ENCODE measurements around the gene BCL2L14. TPM values are rescaled to one million over a fixed set of nuclear protein-coding genes. Genes with fewer than 3 reads are reported as not detected.

Gene BCL2L14
- total RNA-seq, 2 experiments from 2014 or later, result 0.28 to 0.38 TPM

GRCh38 chr12:12024911-12025682 lies 45.6 kb upstream of the BCL2L14 start:
- peaks cover 0 to 9% of the 10 kb centered on the region in 2 experiments for H3K9me3 ChIP-seq (ENCODE audit: control insufficient read depth in 1 of 2, insufficient read depth in 1 of 2, low read length in 2 of 2)
- TF ChIP-seq CTCF (IDR thresholded peaks at IDR 0.05), result no peak
- ChIA-PET CTCF (interaction anchor here (1.8 kb wide), 1 partner anchor 444 kb away, joined by 3 read pairs; no protein-coding TSS in a partner anchor), POLR2A (interaction anchor here (0.6 to 1.9 kb wide), 4 partner anchors 12 to 304 kb away, joined by 3 to 13 read pairs (median 3); no protein-coding TSS in a partner anchor)
- ATAC-seq (ENCODE audit: poor library complexity) (peak; percentile 91), DNase-seq (peak in 9 of 14 experiments; percentile 25 to 76 (median 42))
- Mint-ChIP-seq H3K4me3 (no peak overlapping the region), H3K27me3 (no peaks in the 10 kb centered on the region), H3K4me1 (ENCODE audit: low read depth) (peaks cover 35% of the 10 kb centered on the region), H3K36me3 (ENCODE audit: low read depth) (no peaks in the 10 kb centered on the region), H3K9me3 (peaks cover 6% of the 10 kb centered on the region), H3K27ac (peak overlapping the region; percentile 68)
- H3K4me1 ChIP-seq (ENCODE audit: insufficient read depth, low read length), result peaks cover 25% of the 10 kb centered on the region
- H3K4me3 ChIP-seq (ENCODE audit: low read length), result no peak overlapping the region
- no peaks in the 10 kb centered on the region for H3K27me3 ChIP-seq (ENCODE audit: control insufficient read depth in 1 of 2, insufficient read depth in 2 of 2, low read length in 2 of 2)
- H3K27ac ChIP-seq (ENCODE audit: low read depth in 1 of 2, low read length in 2 of 2), result peak overlapping the region in 1 of 2 donors; percentile 47
- no peaks in the 10 kb centered on the region for H3K36me3 ChIP-seq (ENCODE audit: insufficient read depth, low read length)
- intact Hi-C loops (cut with DNase I, micrococcal nuclease), result no loop called here

GRCh38 chr12:12025799-12026386 lies 44.8 kb upstream of the BCL2L14 start:
- Mint-ChIP-seq H3K4me1 (ENCODE audit: low read depth) (peaks cover 35% of the 10 kb centered on the region), H3K4me3 (no peak overlapping the region), H3K36me3 (ENCODE audit: low read depth) (no peaks in the 10 kb centered on the region), H3K27me3 (no peaks in the 10 kb centered on the region), H3K9me3 (peaks cover 6% of the 10 kb centered on the region), H3K27ac (peak overlapping the region; percentile 68)
- peaks cover 0 to 9% of the 10 kb centered on the region in 2 experiments for H3K9me3 ChIP-seq (ENCODE audit: control insufficient read depth in 1 of 2, insufficient read depth in 1 of 2, low read length in 2 of 2)
- H3K27ac ChIP-seq (ENCODE audit: low read depth in 1 of 2, low read length in 2 of 2), result no peak overlapping the region
- H3K27me3 ChIP-seq (ENCODE audit: control insufficient read depth in 1 of 2, insufficient read depth in 2 of 2, low read length in 2 of 2), result no peaks in the 10 kb centered on the region
- ChIA-PET POLR2A (interaction anchor here (0.6 to 1.9 kb wide), 4 partner anchors 13 to 680 kb away, joined by 3 to 13 read pairs (median 3); no protein-coding TSS in a partner anchor), CTCF (interaction anchor here (1.8 kb wide), 1 partner anchor 445 kb away, joined by 3 read pairs; no protein-coding TSS in a partner anchor)
- TF ChIP-seq CTCF (IDR thresholded peaks at IDR 0.05), result no peak
- intact Hi-C loops (cut with DNase I, micrococcal nuclease), result no loop called here
- no peaks in the 10 kb centered on the region for H3K36me3 ChIP-seq (ENCODE audit: insufficient read depth, low read length)
- H3K4me3 ChIP-seq (ENCODE audit: low read length), result no peak overlapping the region
- H3K4me1 ChIP-seq (ENCODE audit: insufficient read depth, low read length), result peaks cover 25% of the 10 kb centered on the region
- no peak for ATAC-seq (ENCODE audit: poor library complexity)
- DNase-seq, result no peak

- peaks cover 6% of the 10 kb centered on the region for H3K9me3 Mint-ChIP-seq
- ChIA-PET POLR2A (interaction anchor here (0.6 to 1.3 kb wide), 2 partner anchors 18 to 379 kb away, joined by 3 read pairs; partner anchors contain the start of gene ETV6), CTCF (no interaction called here)
- DNase-seq (no peak), ATAC-seq (ENCODE audit: poor library complexity) (no peak)
- peaks cover 41% of the 10 kb centered on the region for H3K4me1 Mint-ChIP-seq (ENCODE audit: low read depth)
- Histone ChIP-seq H3K4me3 (ENCODE audit: low read length) (no peak overlapping the region), H3K9me3 (ENCODE audit: control insufficient read depth in 1 of 2, insufficient read depth in 1 of 2, low read length in 2 of 2) (peaks cover 0 to 9% of the 10 kb centered on the region in 2 experiments), H3K36me3 (ENCODE audit: insufficient read depth, low read length) (no peaks in the 10 kb centered on the region), H3K27ac (ENCODE audit: low read depth in 1 of 2, low read length in 2 of 2) (no peak overlapping the region), H3K4me1 (ENCODE audit: insufficient read depth, low read length) (peaks cover 38% of the 10 kb centered on the region), H3K27me3 (ENCODE audit: control insufficient read depth in 1 of 2, insufficient read depth in 2 of 2, low read length in 2 of 2) (no peaks in the 10 kb centered on the region)
- TF ChIP-seq CTCF (IDR thresholded peaks at IDR 0.05), result no peak
- no peak overlapping the region for H3K4me3 Mint-ChIP-seq
- intact Hi-C loops (cut with DNase I, micrococcal nuclease), result no loop called here
- H3K27ac Mint-ChIP-seq, result no peak overlapping the region
- no peaks in the 10 kb centered on the region for H3K27me3 Mint-ChIP-seq
- no peaks in the 10 kb centered on the region for H3K36me3 Mint-ChIP-seq (ENCODE audit: low read depth)
Observed at GRCh38 chr12:12028668-12029402, 41.9 kb upstream of the BCL2L14 start.

All from CD4-positive, alpha-beta T cell (primary cell).